GM10847 (cell line): ENCODE measurements around the gene FMN2.

Experiments
- POLR2A ChIP-seq: IDR thresholded peaks from 2 replicates; pipeline ENCODE4 v1.6.1; 2011; ENCODE audit not compliant: insufficient read length; ENCODE audit errors: extremely low read depth

The FMN2 gene

GRCh38 chr1:240362826-240363225, 271.1 kb downstream of the FMN2 start:
- no peak for TF ChIP-seq POLR2A

- TF ChIP-seq POLR2A = no peak
Observed at GRCh38 chr1:240363315-240363714, 271.6 kb downstream of the FMN2 start.

DNA sequence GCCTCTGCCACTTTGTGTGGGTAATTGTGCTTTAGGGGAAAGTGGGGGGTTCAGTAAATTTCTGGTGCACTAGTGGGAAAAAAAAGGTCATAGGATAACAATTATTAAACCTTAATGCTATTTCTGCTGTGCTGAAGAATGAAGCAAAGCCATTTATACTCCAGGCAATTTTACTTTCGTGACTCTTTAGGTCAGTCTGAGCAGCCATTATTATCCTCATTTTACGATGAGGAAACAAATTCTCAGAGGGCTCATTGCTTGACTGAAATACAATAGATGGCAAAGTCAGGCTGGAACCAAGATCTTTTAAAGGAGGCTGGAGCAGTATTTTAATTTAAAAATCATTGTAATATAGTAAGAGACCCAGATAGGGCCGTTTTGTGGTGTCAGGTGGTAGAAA, 272.2 kb downstream of the FMN2 start:
- no peak for TF ChIP-seq POLR2A

DNA sequence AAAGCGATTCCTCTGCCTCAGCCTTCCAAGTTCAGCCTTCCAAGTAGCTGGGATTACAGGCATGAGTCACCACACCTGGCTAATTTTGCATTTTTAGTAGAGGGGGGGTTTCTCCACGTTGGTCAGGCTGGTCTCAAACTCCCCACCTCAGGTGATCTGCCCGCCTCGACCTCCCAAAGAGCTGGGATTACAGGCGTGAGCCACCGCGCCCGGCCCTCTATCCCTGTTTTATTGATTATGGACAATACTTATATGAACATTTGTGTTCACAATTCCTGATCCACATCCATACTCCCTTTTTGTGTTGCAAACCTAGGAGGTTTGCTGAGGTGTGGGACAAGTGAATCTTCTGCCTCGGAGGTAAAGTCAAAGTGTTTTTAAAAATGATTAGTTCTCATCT, 275.0 kb downstream of the FMN2 start:
- no peak for TF ChIP-seq POLR2A

DNA sequence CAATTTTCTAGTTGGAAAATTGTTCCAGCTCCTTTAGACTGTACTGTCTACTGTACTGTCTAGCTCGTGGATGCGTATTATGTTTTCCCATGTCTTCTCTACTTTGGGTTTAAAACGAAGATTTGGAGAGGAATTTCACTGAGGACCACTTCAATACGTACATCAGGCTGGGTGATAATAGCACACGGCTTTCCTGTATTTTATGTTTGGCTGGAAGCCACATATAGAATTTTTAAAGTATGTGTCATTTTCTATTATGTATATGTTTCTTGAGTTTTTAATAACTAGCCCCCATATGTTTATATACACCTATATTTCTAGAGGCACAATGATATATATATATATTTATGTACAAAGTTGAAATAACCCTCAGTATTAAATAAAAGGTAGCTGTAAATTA, 293.9 kb downstream of the FMN2 start:
- TF ChIP-seq POLR2A = no peak

- TF ChIP-seq POLR2A = no peak
Observed at GRCh38 chr1:240385985-240386978, 294.6 kb downstream of the FMN2 start.

DNA sequence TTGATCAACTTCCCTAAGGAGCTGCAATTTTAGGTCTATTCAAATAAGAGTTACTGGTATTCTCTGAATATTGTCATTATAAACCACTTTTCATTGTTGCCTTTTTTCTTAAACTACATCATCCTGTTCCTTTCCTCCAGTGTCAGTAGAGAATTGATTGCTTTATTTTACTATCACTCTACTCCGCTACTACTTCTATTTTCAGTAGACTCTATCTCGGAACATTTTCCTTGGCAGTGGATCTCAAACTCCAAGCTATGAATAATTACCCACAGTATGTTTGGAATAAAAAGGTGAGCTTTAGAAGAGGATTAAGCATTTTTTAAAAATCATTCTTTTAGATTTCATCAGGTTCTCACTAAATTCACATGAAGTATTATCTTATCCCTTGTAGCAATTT, 295.4 kb downstream of the FMN2 start:
- TF ChIP-seq POLR2A = no peak

DNA sequence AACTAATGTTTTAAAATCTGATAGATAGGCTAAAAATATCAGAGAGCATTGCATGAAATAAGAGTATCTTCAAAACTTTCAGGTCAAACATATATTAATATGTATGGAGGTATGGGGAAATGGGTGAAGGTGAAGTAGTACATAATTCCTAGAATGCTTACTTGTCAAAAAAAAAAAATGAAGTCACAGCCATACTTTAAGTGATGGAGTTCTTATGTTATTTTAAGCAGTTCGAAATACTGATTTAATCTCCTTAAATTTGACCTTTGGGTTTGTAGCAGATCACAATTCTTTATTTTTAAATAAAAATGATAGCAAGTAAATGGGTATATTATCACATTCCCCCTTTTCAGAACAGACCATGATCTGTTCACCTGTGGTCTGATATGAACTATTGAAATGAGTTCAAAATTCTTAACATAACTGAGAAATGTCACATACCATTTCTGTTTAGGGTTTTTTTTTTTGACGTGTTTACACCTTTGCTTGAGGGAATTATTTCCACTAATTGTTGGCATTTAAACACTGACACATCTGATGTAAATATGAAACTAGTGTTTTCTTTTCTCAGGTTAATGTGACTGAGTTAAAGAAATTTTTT, 300.1 kb downstream of the FMN2 start:
- no peak for TF ChIP-seq POLR2A

GRCh38 chr1:240394353-240394752, 302.7 kb downstream of the FMN2 start:
- no peak for TF ChIP-seq POLR2A

DNA sequence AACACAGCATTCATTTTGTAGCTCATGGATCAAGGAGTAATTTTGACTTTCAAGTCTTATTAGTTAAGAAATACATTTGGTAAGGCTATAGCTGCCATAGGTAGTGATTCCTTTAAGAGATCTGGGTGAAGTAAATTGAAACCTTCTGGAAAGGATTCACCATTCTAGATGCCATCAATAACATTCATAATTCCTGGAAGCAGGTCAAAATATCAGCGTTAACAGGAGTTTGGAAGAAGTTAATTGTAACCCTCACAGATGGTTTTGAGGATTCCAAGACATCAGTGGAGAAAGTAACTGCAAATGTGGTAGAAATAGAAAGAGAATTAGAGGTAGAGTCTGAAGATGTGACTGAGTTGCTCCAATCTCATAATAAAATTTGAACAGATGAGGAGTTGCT, 303.7 kb downstream of the FMN2 start:
- TF ChIP-seq POLR2A = no peak

DNA sequence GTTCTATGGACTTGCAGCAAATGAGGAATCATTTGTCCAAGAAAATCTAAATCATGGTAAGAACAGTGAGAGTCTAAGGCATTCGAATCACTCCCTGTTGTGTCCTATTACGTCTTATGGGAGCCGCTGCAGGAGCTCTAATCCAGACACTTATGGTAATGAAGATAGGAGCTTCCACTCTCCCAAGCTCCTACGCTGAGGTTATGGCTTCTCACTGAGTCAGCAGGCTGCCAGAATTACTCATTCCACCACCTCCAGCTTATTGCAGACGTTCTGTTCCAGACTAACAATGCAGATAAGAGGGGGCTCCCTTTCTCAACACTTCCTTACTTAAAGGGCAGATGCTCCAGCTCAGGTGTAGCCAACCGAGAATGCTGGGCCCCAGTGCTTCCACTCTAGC, 307.7 kb downstream of the FMN2 start:
- TF ChIP-seq POLR2A = no peak

DNA sequence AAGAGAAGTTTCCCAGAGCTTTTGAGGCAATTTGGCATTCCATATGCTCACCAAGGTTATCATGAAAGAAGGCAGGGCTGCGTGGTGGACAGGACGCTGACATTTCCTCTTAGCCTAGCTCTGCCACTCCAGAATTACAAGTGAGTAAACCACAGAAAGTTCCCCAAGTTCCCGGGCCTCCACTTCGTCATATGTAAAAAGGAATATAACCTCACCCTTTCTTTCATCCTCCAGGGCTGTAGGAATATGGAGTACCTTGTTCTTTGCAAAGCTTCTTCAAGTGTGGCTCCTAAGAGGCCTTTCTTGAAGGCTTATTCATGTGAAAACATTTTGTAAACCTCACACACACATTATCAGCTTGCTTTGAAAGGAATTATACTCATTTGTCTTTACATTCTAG, 310.0 kb downstream of the FMN2 start:
- no peak for TF ChIP-seq POLR2A

DNA sequence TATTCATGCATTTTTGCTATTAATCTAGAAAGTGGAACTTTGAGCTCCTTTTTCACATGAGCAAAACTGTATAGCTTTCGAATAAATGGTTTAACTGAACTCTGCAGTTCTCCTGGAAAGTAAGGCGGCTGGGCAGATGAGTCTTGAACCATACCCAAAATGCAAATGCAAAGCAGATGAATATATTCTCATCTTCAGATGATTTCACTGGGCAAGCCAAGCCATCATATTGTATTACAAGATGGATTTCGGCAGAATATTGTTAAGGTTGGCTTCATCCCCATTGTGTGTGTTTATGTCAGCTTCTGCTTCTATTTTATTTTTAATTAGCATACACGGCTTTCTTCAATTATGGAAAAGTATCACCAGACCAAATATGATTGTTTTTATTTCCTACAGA, 310.6 kb downstream of the FMN2 start:
- TF ChIP-seq POLR2A = no peak

DNA sequence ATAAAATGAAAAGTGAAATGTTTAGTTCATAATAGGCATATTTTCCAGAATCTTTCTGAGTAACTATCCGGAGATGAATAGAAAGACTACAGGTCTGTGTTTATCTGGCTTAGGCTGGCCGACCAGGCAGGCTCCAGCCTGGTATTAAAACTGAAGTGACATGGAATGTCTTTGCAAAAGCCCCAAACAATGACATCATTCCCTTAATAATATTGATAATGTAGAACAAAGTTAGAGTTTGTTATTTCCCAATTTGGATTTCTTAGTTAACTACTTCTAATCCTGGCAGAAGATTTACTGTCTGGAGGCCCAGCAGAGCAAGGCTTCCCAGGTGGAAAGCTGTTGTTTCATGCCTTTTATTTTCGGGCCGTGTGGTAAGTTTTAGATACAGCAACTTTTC, 312.6 kb downstream of the FMN2 start:
- no peak for TF ChIP-seq POLR2A

DNA sequence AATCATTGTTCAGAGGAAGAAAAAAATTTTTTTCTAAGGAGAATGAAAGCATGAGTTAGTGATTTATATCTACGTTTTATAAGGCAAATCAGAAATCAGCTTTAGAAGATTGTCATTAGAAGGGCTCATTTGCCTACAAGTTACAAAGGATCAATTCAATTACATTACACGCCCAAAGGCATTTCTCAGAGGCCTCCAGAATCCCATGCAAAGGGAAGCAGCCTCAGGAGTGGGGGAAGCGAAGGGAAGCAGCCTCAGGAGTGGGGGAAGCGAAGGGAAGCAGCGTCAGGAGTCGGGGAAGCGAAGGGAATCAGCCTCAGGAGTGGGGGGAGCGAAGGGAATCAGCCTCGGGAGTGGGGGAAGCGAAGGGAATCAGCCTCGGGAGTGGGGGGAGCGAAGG, 314.1 kb downstream of the FMN2 start:
- TF ChIP-seq POLR2A = no peak

- no peak for TF ChIP-seq POLR2A
Observed at GRCh38 chr1:240407407-240407806, 315.7 kb downstream of the FMN2 start.
